GM03348 (cell line): ENCODE data around the gene PRKD2.
"Not testable (repeated sequence)": the region's sequence is repeated elsewhere in the genome, so short reads cannot be mapped to it uniquely, and the experiment has no call there.

Source experiments
- DNase-seq: peaks from one replicate; pipeline ENCODE4 v3.0.0; 2012; ENCODE audit warnings: low spot score

PRKD2 gene

DNA sequence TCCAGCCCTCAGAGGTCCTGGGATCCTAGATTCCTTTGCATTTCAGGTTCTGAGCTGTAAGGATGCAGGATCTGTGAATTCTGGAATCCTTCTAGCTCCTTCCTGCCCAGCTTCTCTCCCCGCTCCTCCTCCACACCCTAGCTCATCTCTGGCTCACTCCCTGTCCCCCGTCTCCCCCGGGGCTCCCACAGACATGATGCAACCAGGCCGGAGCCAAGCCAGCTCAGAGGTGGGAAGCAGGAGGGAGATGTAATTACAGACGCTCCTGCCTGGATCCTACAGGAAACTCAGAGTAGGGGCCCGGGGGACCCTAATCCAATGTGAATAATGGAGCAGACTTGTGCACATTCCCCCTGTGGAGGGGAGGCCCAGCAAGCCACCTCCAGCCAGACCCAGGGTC is 85.4 kb downstream of the PRKD2 start:
- DNase-seq: peak; percentile 80

DNA sequence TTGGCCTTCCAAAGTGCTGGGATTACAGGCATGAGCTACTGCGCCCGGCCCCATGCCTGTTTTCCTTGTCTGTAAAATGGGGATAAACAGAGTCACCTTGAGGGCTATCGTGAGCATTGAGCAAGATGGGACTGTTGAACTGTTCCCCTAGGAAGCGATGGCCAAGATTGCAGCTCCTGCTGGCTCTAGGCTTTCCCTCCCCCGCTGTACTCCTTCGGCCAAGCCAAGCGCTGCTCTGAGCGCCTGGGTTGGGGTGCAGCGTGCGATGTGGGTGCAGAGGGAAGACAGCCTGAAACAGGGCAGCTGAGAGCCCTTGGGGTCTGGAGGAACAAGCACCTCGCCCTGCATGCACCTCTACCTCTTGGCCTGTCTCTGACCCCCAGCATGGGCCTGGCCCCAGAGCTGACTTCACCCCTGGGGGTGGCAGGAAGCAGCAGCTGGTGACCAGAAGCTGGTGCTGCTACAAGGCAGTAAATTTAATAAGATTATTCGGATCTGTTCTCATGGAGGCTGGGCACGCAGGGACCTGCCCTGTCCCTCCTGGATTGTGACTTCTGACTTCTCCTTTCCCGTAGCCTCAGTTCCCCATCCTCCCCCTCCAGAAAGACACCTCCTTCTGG is 86.2 kb downstream of the PRKD2 start:
- no peak for DNase-seq

DNA sequence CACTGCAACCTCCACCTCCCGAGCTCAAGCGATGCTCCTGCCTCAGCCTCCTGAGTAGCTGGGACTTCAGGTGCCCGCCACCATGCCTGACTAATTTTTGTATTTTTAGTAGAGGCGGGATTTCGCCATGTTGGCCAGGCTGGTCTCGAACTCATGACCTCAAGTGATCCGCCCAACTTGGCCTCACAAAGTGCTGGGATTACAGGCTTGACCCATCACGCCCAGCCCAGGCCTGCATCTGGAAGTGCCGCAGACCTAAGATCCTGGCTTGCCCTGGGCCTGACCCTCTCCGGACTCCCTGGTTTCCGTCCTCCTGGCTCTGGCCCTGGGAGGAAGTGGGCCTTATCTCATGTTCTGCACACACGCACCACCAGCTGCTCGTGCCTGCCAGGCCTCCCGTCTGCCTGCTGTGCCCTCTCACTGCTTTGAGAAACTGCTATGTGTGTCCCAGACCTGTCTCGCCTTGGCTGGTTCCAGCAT is 87.3 kb downstream of the PRKD2 start:
- no peak for DNase-seq

GRCh38 chr19:46628970-46629369 is 87.9 kb downstream of the PRKD2 start:
- DNase-seq: not testable (repeated sequence)

- no peak for DNase-seq
Observed at GRCh38 chr19:46626446-46626845, 90.5 kb downstream of the PRKD2 start.

- DNase-seq: no peak
Observed at GRCh38 chr19:46625731-46626130, 91.2 kb downstream of the PRKD2 start.

DNA sequence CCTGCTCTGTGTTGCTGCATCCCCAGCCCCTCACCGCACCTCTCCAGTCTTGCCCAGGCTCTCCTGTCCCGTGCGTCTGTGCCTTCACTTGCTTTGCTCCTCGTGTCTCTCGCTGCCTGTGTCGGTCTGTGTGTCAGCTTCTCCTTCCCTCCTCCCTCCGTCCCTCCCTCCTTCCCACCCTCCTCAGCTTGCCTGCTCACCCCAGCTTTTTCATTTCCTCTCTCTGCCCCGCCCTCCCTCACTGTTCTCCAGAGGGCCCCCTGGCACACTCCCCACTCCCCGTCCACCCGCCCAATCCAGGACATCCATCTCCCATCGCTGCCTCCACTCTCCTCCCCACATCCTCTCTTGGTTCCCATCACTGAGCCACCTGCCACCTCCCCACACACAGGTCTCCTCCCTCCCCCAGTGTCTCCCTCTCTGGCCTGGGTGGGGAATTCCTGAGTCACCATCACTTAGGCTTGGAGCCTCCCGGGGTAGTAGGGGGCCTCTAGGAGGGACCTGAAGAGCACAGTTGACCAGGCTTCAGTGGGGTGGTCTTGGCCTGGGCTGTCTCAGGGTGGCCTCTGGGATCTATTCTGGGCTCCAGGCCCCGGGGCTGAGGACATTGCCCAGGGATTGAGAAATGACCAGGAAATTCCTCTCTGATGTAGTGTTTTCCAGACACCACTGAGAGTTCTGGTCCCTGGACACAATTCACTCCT is 91.8 kb downstream of the PRKD2 start, which contains the start of gene PTGIR:
PTGIR (minus strand) TSS at position 132 of the 704 bp plus-strand sequence. CDS start 864 bp downstream, outside the sequence.
- DNase-seq: peak; percentile 85
